ENCODE data around the gene CD53.

DNA sequence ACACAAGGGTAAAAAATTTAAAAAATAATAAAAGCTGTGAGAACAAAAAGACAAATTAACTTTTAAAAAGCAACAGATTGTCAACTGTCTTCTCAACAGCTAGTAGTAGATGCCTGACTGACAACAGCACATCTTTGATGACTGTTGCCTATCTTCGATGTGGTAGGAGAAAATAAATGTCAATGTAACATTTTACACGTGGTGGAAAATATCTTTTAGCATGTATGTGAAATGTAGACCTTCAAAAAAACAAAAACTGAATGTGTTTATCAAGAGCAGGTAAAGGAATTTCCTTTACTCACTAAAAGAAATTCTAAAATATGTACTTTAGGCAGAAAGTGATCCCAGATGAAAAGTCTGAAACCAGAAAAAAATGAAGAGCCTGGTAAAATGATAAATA is 42.9 kb downstream of the CD53 start:
- TF ChIP-seq, protein P1, sequence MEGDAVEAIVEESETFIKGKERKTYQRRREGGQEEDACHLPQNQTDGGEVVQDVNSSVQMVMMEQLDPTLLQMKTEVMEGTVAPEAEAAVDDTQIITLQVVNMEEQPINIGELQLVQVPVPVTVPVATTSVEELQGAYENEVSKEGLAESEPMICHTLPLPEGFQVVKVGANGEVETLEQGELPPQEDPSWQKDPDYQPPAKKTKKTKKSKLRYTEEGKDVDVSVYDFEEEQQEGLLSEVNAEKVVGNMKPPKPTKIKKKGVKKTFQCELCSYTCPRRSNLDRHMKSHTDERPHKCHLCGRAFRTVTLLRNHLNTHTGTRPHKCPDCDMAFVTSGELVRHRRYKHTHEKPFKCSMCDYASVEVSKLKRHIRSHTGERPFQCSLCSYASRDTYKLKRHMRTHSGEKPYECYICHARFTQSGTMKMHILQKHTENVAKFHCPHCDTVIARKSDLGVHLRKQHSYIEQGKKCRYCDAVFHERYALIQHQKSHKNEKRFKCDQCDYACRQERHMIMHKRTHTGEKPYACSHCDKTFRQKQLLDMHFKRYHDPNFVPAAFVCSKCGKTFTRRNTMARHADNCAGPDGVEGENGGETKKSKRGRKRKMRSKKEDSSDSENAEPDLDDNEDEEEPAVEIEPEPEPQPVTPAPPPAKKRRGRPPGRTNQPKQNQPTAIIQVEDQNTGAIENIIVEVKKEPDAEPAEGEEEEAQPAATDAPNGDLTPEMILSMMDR (IDR thresholded peaks at IDR 0.05; ENCODE audit: low read depth, low read length): no peak
- no peak for TF ChIP-seq EZH2phosphoT487 (IDR thresholded peaks at IDR 0.05; ENCODE audit: low read depth)
